ENCODE data around the gene NUDT14. TPM values are rescaled to one million over a fixed set of nuclear protein-coding genes. Genes with fewer than 3 reads are reported as not detected.

Gene NUDT14
- total RNA-seq, 1 experiment from 2014 or later, result 30.1 TPM

DNA sequence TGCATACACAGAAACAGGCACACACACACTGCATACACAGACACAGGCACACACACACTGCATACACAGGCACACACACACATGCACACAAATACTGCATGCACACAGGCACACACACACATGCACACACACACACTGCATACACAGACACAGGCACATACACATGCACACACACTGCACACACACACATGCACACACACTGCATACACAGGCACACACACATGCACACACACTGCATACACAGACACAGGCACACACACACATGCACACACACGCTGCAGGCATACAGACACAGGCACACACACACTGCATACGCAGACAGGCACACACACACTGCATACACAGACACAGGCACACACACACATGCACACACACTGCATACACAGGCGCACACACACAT, 34.5 kb upstream of the NUDT14 start:
- no peaks in the 10 kb centered on the region for H3K4me1 ChIP-seq (ENCODE audit: low read length)
- no peaks in the 10 kb centered on the region for H3K36me3 ChIP-seq (ENCODE audit: insufficient read depth, low read length)
- no peaks in the 10 kb centered on the region for H3K79me2 ChIP-seq (ENCODE audit: low read length)

GRCh38 chr14:105214324-105214915, 33.3 kb upstream of the NUDT14 start:
- H4K20me1 ChIP-seq (ENCODE audit: insufficient read depth, low read depth, low read length), result 0 out of 2 replicates have a peak, but pooled peaks cover 4% of the 10 kb centered on the region
- no peaks in the 10 kb centered on the region for H3K9me3 ChIP-seq (ENCODE audit: low read length)
- H3K9ac ChIP-seq (ENCODE audit: low read length), result no peak overlapping the region
- H3K36me3 ChIP-seq (ENCODE audit: insufficient read depth, low read length), result no peaks in the 10 kb centered on the region
- H3K27me3 ChIP-seq (ENCODE audit: low read length), result no peaks in the 10 kb centered on the region
- H3K4me3 ChIP-seq (ENCODE audit: low read length), result no peak overlapping the region
- H2AFZ ChIP-seq (ENCODE audit: low read length), result no peak overlapping the region
- no peaks in the 10 kb centered on the region for H3K79me2 ChIP-seq (ENCODE audit: low read length)
- H3K27ac ChIP-seq (ENCODE audit: low read length), result no peak overlapping the region
- H3K4me2 ChIP-seq (ENCODE audit: low read depth, low read length, poor library complexity, severe bottlenecking), result no peak overlapping the region
- H3K9me2 ChIP-seq (replicated peaks; ENCODE audit: insufficient read depth, low read length), result no peaks in the 10 kb centered on the region
- no peaks in the 10 kb centered on the region for H3K4me1 ChIP-seq (ENCODE audit: low read length)
- DNase-seq, result no peak

More for the DNA sequence above, 34.5 kb upstream of the NUDT14 start:
- Histone ChIP-seq H3K4me2 (ENCODE audit: low read depth, low read length, poor library complexity, severe bottlenecking) (no peak overlapping the region), H3K27me3 (ENCODE audit: low read length) (no peaks in the 10 kb centered on the region), H3K4me3 (ENCODE audit: low read length) (no peak overlapping the region), H3K9me3 (ENCODE audit: low read length) (no peaks in the 10 kb centered on the region), H3K27ac (ENCODE audit: low read length) (no peak overlapping the region), H2AFZ (ENCODE audit: low read length) (no peak overlapping the region), H3K9me2 (replicated peaks; ENCODE audit: insufficient read depth, low read length) (no peaks in the 10 kb centered on the region), H4K20me1 (ENCODE audit: insufficient read depth, low read depth, low read length) (no peaks in the 10 kb centered on the region), H3K9ac (ENCODE audit: low read length) (no peak overlapping the region)
- DNase-seq, result no peak

- Histone ChIP-seq H2AFZ (ENCODE audit: low read length) (no peak overlapping the region), H4K20me1 (ENCODE audit: insufficient read depth, low read depth, low read length) (0 out of 2 replicates have a peak, but pooled peaks cover 4% of the 10 kb centered on the region), H3K4me1 (ENCODE audit: low read length) (no peaks in the 10 kb centered on the region), H3K4me3 (ENCODE audit: low read length) (no peak overlapping the region), H3K27me3 (ENCODE audit: low read length) (no peaks in the 10 kb centered on the region), H3K4me2 (ENCODE audit: low read depth, low read length, poor library complexity, severe bottlenecking) (no peak overlapping the region), H3K36me3 (ENCODE audit: insufficient read depth, low read length) (no peaks in the 10 kb centered on the region), H3K9me2 (replicated peaks; ENCODE audit: insufficient read depth, low read length) (no peaks in the 10 kb centered on the region), H3K9me3 (ENCODE audit: low read length) (no peaks in the 10 kb centered on the region), H3K79me2 (ENCODE audit: low read length) (no peaks in the 10 kb centered on the region), H3K9ac (ENCODE audit: low read length) (no peak overlapping the region), H3K27ac (ENCODE audit: low read length) (no peak overlapping the region)
- no peak for DNase-seq
Measured at GRCh38 chr14:105213361-105213760, 32.2 kb upstream of the NUDT14 start.

GRCh38 chr14:105212541-105213300, 31.6 kb upstream of the NUDT14 start:
- Histone ChIP-seq H3K4me3 (ENCODE audit: low read length) (no peak overlapping the region), H3K9me3 (ENCODE audit: low read length) (no peaks in the 10 kb centered on the region), H3K27me3 (ENCODE audit: low read length) (no peaks in the 10 kb centered on the region), H3K27ac (ENCODE audit: low read length) (no peak overlapping the region), H2AFZ (ENCODE audit: low read length) (no peak overlapping the region), H3K79me2 (ENCODE audit: low read length) (no peaks in the 10 kb centered on the region), H4K20me1 (ENCODE audit: insufficient read depth, low read depth, low read length) (0 out of 2 replicates have a peak, but pooled peaks cover 4% of the 10 kb centered on the region), H3K4me1 (ENCODE audit: low read length) (no peaks in the 10 kb centered on the region), H3K36me3 (ENCODE audit: insufficient read depth, low read length) (no peaks in the 10 kb centered on the region), H3K4me2 (ENCODE audit: low read depth, low read length, poor library complexity, severe bottlenecking) (no peak overlapping the region), H3K9ac (ENCODE audit: low read length) (no peak overlapping the region), H3K9me2 (replicated peaks; ENCODE audit: insufficient read depth, low read length) (no peaks in the 10 kb centered on the region)
- no peak for DNase-seq

GRCh38 chr14:105211758-105212089, 30.6 kb upstream of the NUDT14 start:
- no peak overlapping the region for H3K4me3 ChIP-seq (ENCODE audit: low read length)
- DNase-seq, result no peak
- 0 out of 2 replicates have a peak, but pooled peaks cover 4% of the 10 kb centered on the region for H4K20me1 ChIP-seq (ENCODE audit: insufficient read depth, low read depth, low read length)
- no peaks in the 10 kb centered on the region for H3K4me1 ChIP-seq (ENCODE audit: low read length)
- no peak overlapping the region for H3K9ac ChIP-seq (ENCODE audit: low read length)
- H3K27ac ChIP-seq (ENCODE audit: low read length), result no peak overlapping the region
- H3K36me3 ChIP-seq (ENCODE audit: insufficient read depth, low read length), result no peaks in the 10 kb centered on the region
- no peaks in the 10 kb centered on the region for H3K9me3 ChIP-seq (ENCODE audit: low read length)
- no peak overlapping the region for H2AFZ ChIP-seq (ENCODE audit: low read length)
- no peaks in the 10 kb centered on the region for H3K9me2 ChIP-seq (replicated peaks; ENCODE audit: insufficient read depth, low read length)
- H3K79me2 ChIP-seq (ENCODE audit: low read length), result no peaks in the 10 kb centered on the region
- no peaks in the 10 kb centered on the region for H3K27me3 ChIP-seq (ENCODE audit: low read length)
- no peak overlapping the region for H3K4me2 ChIP-seq (ENCODE audit: low read depth, low read length, poor library complexity, severe bottlenecking)

GRCh38 chr14:105211086-105211757, 30.1 kb upstream of the NUDT14 start:
- H3K9ac ChIP-seq (ENCODE audit: low read length), result no peak overlapping the region
- H3K4me2 ChIP-seq (ENCODE audit: low read depth, low read length, poor library complexity, severe bottlenecking), result no peak overlapping the region
- no peak overlapping the region for H3K27ac ChIP-seq (ENCODE audit: low read length)
- no peak overlapping the region for H3K4me3 ChIP-seq (ENCODE audit: low read length)
- DNase-seq, result no peak
- no peak overlapping the region for H2AFZ ChIP-seq (ENCODE audit: low read length)
- no peaks in the 10 kb centered on the region for H3K36me3 ChIP-seq (ENCODE audit: insufficient read depth, low read length)
- H3K4me1 ChIP-seq (ENCODE audit: low read length), result no peaks in the 10 kb centered on the region
- no peaks in the 10 kb centered on the region for H3K9me3 ChIP-seq (ENCODE audit: low read length)
- 0 out of 2 replicates have a peak, but pooled peaks cover 4% of the 10 kb centered on the region for H4K20me1 ChIP-seq (ENCODE audit: insufficient read depth, low read depth, low read length)
- H3K27me3 ChIP-seq (ENCODE audit: low read length), result no peaks in the 10 kb centered on the region
- H3K79me2 ChIP-seq (ENCODE audit: low read length), result no peaks in the 10 kb centered on the region
- H3K9me2 ChIP-seq (replicated peaks; ENCODE audit: insufficient read depth, low read length), result no peaks in the 10 kb centered on the region

GRCh38 chr14:105210266-105211025, 29.3 kb upstream of the NUDT14 start:
- no peak overlapping the region for H3K4me2 ChIP-seq (ENCODE audit: low read depth, low read length, poor library complexity, severe bottlenecking)
- no peak overlapping the region for H2AFZ ChIP-seq (ENCODE audit: low read length)
- H3K36me3 ChIP-seq (ENCODE audit: insufficient read depth, low read length), result no peaks in the 10 kb centered on the region
- H3K9ac ChIP-seq (ENCODE audit: low read length), result no peak overlapping the region
- H3K4me1 ChIP-seq (ENCODE audit: low read length), result no peaks in the 10 kb centered on the region
- H4K20me1 ChIP-seq (ENCODE audit: insufficient read depth, low read depth, low read length), result peaks cover 10% of the 10 kb centered on the region; the same call in 1 of the 2 replicates
- no peaks in the 10 kb centered on the region for H3K79me2 ChIP-seq (ENCODE audit: low read length)
- no peaks in the 10 kb centered on the region for H3K9me3 ChIP-seq (ENCODE audit: low read length)
- DNase-seq, result no peak
- H3K4me3 ChIP-seq (ENCODE audit: low read length), result no peak overlapping the region
- no peaks in the 10 kb centered on the region for H3K27me3 ChIP-seq (ENCODE audit: low read length)
- no peak overlapping the region for H3K27ac ChIP-seq (ENCODE audit: low read length)
- H3K9me2 ChIP-seq (replicated peaks; ENCODE audit: insufficient read depth, low read length), result no peaks in the 10 kb centered on the region

DNA sequence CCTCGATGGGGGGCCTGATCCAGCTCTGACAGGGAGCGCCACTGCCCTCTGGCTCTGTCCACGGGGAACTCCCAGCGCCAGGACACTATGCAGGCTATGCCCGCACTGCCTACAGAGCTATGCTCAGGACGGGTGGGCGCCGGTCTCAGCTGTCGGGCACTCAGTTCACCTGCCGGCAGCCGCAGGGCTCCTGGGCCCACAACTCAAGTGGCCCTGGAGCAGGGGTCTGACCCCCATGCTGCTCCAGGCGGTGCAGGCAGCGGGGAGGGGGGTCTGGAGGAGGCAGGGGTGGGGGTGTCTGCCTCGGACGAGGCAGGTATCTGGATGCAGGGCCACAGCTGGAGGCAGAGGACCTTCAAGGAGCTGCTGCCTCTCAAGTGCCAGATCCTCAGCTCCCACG, 28.5 kb upstream of the NUDT14 start:
- H3K4me2 ChIP-seq (ENCODE audit: low read depth, low read length, poor library complexity, severe bottlenecking), result no peak overlapping the region
- H3K4me1 ChIP-seq (ENCODE audit: low read length), result no peaks in the 10 kb centered on the region
- no peaks in the 10 kb centered on the region for H3K27me3 ChIP-seq (ENCODE audit: low read length)
- no peak overlapping the region for H2AFZ ChIP-seq (ENCODE audit: low read length)
- H3K9ac ChIP-seq (ENCODE audit: low read length), result no peak overlapping the region
- H3K79me2 ChIP-seq (ENCODE audit: low read length), result no peaks in the 10 kb centered on the region
- H3K27ac ChIP-seq (ENCODE audit: low read length), result no peak overlapping the region
- no peaks in the 10 kb centered on the region for H3K9me3 ChIP-seq (ENCODE audit: low read length)
- peaks cover 16% of the 10 kb centered on the region; the same call in 1 of the 2 replicates for H4K20me1 ChIP-seq (ENCODE audit: insufficient read depth, low read depth, low read length)
- H3K36me3 ChIP-seq (ENCODE audit: insufficient read depth, low read length), result no peaks in the 10 kb centered on the region
- H3K4me3 ChIP-seq (ENCODE audit: low read length), result no peak overlapping the region
- H3K9me2 ChIP-seq (replicated peaks; ENCODE audit: insufficient read depth, low read length), result no peaks in the 10 kb centered on the region
- DNase-seq, result no peak

Data from Karpas-422 (cell line).